ENCODE measurements around the gene TOX4.

The TOX4 gene

DNA sequence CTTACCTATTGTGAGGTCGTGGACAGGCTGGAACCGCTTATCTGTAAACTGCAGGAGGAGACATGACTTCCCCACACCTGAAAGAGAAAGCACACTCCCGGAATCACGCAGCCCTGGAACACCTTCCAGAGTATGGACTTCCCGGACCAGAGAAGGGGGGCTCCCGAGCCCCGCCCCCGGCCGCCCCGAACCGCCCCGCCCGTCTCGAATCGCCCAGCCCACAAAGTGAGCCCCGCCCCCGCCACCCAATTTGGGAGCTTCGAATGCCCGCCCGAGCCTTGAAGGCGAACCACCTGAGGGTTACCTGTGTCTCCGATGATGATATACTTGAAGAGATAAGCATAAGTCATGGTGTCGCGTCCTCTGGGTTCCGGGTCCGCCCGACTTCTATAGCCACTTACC is 471 bp upstream of the TOX4 start:
- Histone ChIP-seq H3K79me2 (ENCODE audit: insufficient read depth, low read length) (peaks cover 18% of the 10 kb centered on the region), H3K9ac (ENCODE audit: low read length) (peak overlapping the region; percentile 80), H4K20me1 (ENCODE audit: insufficient read depth, low read length) (no peaks in the 10 kb centered on the region), H3K4me1 (ENCODE audit: insufficient read depth, low read length, severe bottlenecking) (peaks cover 21% of the 10 kb centered on the region), H3K4me2 (ENCODE audit: low read length) (peak overlapping the region; percentile 84), H3K27me3 (ENCODE audit: insufficient read depth, low read length) (no peaks in the 10 kb centered on the region), H3K9me3 (ENCODE audit: low read length) (no peaks in the 10 kb centered on the region), H3K4me3 (ENCODE audit: low read depth, low read length, poor library complexity, severe bottlenecking) (peak overlapping the region; percentile 94), H2AFZ (ENCODE audit: low read length) (peak overlapping the region; percentile 60; the same call in 1 of the 2 replicates), H3K9me2 (ENCODE audit: low read depth, low read length) (no peaks in the 10 kb centered on the region), H3K36me3 (ENCODE audit: insufficient read depth, low read length) (peaks cover 18% of the 10 kb centered on the region; the same call in 1 of the 2 replicates), H3F3A (ENCODE audit: insufficient read depth, low read length) (no peaks in the 10 kb centered on the region), H3K27ac (ENCODE audit: low read depth, low read length, poor library complexity, severe bottlenecking) (peak overlapping the region; percentile 56)
- TF ChIP-seq EZH2 (IDR thresholded peaks at IDR 0.05; ENCODE audit: borderline replicate concordance, low read length): no peak
- TF ChIP-seq, protein P1, sequence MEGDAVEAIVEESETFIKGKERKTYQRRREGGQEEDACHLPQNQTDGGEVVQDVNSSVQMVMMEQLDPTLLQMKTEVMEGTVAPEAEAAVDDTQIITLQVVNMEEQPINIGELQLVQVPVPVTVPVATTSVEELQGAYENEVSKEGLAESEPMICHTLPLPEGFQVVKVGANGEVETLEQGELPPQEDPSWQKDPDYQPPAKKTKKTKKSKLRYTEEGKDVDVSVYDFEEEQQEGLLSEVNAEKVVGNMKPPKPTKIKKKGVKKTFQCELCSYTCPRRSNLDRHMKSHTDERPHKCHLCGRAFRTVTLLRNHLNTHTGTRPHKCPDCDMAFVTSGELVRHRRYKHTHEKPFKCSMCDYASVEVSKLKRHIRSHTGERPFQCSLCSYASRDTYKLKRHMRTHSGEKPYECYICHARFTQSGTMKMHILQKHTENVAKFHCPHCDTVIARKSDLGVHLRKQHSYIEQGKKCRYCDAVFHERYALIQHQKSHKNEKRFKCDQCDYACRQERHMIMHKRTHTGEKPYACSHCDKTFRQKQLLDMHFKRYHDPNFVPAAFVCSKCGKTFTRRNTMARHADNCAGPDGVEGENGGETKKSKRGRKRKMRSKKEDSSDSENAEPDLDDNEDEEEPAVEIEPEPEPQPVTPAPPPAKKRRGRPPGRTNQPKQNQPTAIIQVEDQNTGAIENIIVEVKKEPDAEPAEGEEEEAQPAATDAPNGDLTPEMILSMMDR (IDR thresholded peaks at IDR 0.05; ENCODE audit: low read length): no peak

DNA sequence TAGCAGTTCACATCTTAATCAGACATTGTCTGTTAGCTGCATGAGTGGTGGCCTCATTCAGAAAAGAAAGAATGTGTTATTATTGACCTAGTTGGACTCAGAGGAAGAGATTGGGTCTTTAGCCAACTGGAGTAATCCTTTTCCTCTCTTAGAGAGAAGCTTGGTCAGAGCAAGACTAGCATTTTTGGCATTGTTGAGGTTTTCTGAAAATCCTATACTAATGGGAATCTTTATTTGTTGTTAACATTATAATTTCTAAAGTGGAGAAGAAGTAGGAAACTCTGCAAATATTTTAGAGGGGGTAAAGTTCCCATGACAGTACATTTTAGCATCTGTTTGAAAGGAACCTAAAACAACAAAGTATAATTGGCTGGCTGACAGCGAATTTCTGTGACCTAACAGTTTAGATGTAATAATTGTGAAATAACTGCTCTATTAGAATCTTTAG is 9.7 kb downstream of the TOX4 start:
- H3K79me2 ChIP-seq (ENCODE audit: insufficient read depth, low read length): 0 out of 2 replicates have a peak, but pooled peaks cover 10% of the 10 kb centered on the region
- H3F3A ChIP-seq (ENCODE audit: insufficient read depth, low read length): no peaks in the 10 kb centered on the region
- TF ChIP-seq, protein P1 (IDR thresholded peaks at IDR 0.05; ENCODE audit: low read length): no peak
- H3K4me1 ChIP-seq (ENCODE audit: insufficient read depth, low read length, severe bottlenecking): no peaks in the 10 kb centered on the region
- H4K20me1 ChIP-seq (ENCODE audit: insufficient read depth, low read length): no peaks in the 10 kb centered on the region
- H3K4me2 ChIP-seq (ENCODE audit: low read length): no peak overlapping the region
- no peaks in the 10 kb centered on the region for H3K9me3 ChIP-seq (ENCODE audit: low read length)
- no peak overlapping the region for H3K4me3 ChIP-seq (ENCODE audit: low read depth, low read length, poor library complexity, severe bottlenecking)
- H3K9ac ChIP-seq (ENCODE audit: low read length): no peak overlapping the region
- peaks cover 50% of the 10 kb centered on the region for H3K36me3 ChIP-seq (ENCODE audit: insufficient read depth, low read length)
- H3K27me3 ChIP-seq (ENCODE audit: insufficient read depth, low read length): no peaks in the 10 kb centered on the region
- no peak overlapping the region for H3K27ac ChIP-seq (ENCODE audit: low read depth, low read length, poor library complexity, severe bottlenecking)
- no peak overlapping the region for H2AFZ ChIP-seq (ENCODE audit: low read length)
- H3K9me2 ChIP-seq (ENCODE audit: low read depth, low read length): no peaks in the 10 kb centered on the region

DNA sequence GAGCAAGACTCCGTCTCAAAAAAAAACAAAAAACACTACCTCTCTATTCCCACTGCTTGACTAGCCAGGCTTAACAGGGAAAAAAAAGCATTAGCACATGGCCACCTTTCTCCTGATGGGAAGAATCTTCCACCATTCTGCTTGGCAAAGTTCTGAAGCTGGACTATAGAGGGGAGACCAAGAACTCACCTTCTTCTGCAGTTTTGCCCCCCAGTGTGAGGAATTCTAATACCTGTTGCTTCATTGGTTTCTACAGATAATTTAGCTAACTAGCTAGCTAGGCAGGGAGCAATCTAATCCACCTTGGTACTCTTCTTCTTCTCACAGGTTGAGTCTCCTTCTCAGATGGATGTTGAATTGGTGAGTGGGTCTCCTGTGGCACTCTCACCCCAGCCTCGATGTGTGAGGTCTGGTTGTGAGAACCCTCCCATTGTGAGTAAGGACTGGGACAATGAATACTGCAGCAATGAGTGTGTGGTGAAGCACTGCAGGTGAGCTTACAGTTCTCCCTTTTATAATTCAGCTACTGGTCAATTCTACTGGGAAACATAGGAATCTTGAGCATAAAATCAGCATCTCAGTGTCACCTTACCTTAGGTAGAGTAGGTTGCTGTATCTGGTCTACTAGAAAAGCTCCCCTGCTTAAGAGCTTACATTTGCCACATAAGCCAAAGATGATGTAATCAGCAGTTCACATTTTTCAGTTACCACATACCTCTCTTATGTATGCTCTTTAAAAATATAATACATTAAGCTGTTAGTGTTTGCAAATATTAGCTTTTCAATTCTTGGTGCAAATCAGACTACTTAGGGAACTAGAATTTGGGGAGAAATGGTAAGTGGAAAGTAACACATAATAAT is 18.1 kb downstream of the TOX4 start:
- Histone ChIP-seq H3K9me2 (ENCODE audit: low read depth, low read length) (no peaks in the 10 kb centered on the region), H3K27ac (ENCODE audit: low read depth, low read length, poor library complexity, severe bottlenecking) (no peak overlapping the region), H3K4me1 (ENCODE audit: insufficient read depth, low read length, severe bottlenecking) (no peaks in the 10 kb centered on the region), H3F3A (ENCODE audit: insufficient read depth, low read length) (no peaks in the 10 kb centered on the region), H4K20me1 (ENCODE audit: insufficient read depth, low read length) (no peaks in the 10 kb centered on the region), H3K36me3 (ENCODE audit: insufficient read depth, low read length) (peaks cover 87% of the 10 kb centered on the region), H3K79me2 (ENCODE audit: insufficient read depth, low read length) (no peaks in the 10 kb centered on the region), H3K9ac (ENCODE audit: low read length) (no peak overlapping the region), H3K4me3 (ENCODE audit: low read depth, low read length, poor library complexity, severe bottlenecking) (no peak overlapping the region), H3K4me2 (ENCODE audit: low read length) (no peak overlapping the region), H2AFZ (ENCODE audit: low read length) (no peak overlapping the region), H3K9me3 (ENCODE audit: low read length) (no peaks in the 10 kb centered on the region), H3K27me3 (ENCODE audit: insufficient read depth, low read length) (no peaks in the 10 kb centered on the region)
- TF ChIP-seq EZH2 (IDR thresholded peaks at IDR 0.05; ENCODE audit: borderline replicate concordance, low read length): no peak
- TF ChIP-seq, protein P1 (IDR thresholded peaks at IDR 0.05; ENCODE audit: low read length): no peak

Measured in OCI-LY1 (cell line).